Gastroesophageal sphincter (tissue), 4 donors: ENCODE data around the gene PELI2. TPM values are rescaled to one million over a fixed set of nuclear protein-coding genes. Genes with fewer than 3 reads are reported as not detected.
A peak's percentile ranks its signal among the peaks of the same experiment; 100 is the strongest.

Source experiments
- ATAC-seq: fragments of 150-250 bp; one replicate; pipeline ENCODE4 v1.9.1; 2016; ENCODE audit warnings: mild to moderate bottlenecking, moderate library complexity
- H3K27ac ChIP-seq, 4 donors: fragments of 200-600 bp; sonication (generic) in 3 of 4; 1 replicate in 3 of 4; 2 replicates in 1 of 4; pipeline ENCODE4 v1.5.1; 2016 to 2019
- H3K27me3 ChIP-seq: fragments of 200-600 bp; sonication (generic); one replicate; pipeline ENCODE4 v1.5.1; 2019
- H3K36me3 ChIP-seq, 2 donors: fragments of 200-600 bp; sonication (generic); one replicate each; pipeline ENCODE4 v1.5.1; 2019; ENCODE audit warnings: control low read depth in 1 of 2
- H3K4me1 ChIP-seq, 3 donors: fragments of 200-600 bp; sonication (generic); 1 replicate in 2 of 3; 2 replicates in 1 of 3; pipeline ENCODE4 v1.5.1; 2016 to 2019; ENCODE audit warnings: control low read depth in 2 of 3
- H3K4me3 ChIP-seq, 2 donors: fragments of 200-600 bp; sonication (generic); one replicate each; pipeline ENCODE4 v1.5.1; 2019; ENCODE audit warnings: mild to moderate bottlenecking in 1 of 2, moderate library complexity in 1 of 2
- H3K9me3 ChIP-seq, 3 donors: fragments of 200-600 bp; sonication (generic); one replicate each; pipeline ENCODE4 v1.5.1; 2017 to 2019; ENCODE audit warnings: control low read depth in 2 of 3
- EP300 ChIP-seq: sonication (generic); formaldehyde crosslinking; IDR thresholded peaks from one replicate; pipeline ENCODE4 v1.6.1; 2017; ENCODE audit warnings: antibody characterized with exemption, mild to moderate bottlenecking
- POLR2A ChIP-seq, 2 donors: fragments of 450-650 bp; IDR thresholded peaks; one replicate each; pipeline ENCODE4 v1.6.1; 2017; ENCODE audit warnings: antibody characterized with exemption in 2 of 2, mild to moderate bottlenecking in 2 of 2, moderate library complexity in 1 of 2
- POLR2AphosphoS5 ChIP-seq: sonication (generic); formaldehyde crosslinking; IDR thresholded peaks from one replicate; pipeline ENCODE4 v1.6.1; 2017; ENCODE audit warnings: antibody characterized with exemption
- WGBS, 2 donors: methylation state at CpG; one replicate each; pipeline ENCODE4 v1.1.5; 2018; ENCODE audit warnings: low coverage in 1 of 2; 5-methylcytosine and 5-hydroxymethylcytosine counted together
- total RNA-seq, 4 donors: library from RNA; depleted of rRNA; stranded (reverse); fragments of >200 nt; gene quantifications; one replicate each; pipeline ENCODE4 v1.1.0, GENCODE V29; 2016
- TF ChIP-seq, protein P1 (sequence below), 4 experiments: fragments of 200-600 bp in 2 of 4; fragments of 450-650 bp in 2 of 4; sonication (generic) in 1 of 4; IDR thresholded peaks; one replicate each; pipeline ENCODE4 v1.5.1; 2017 to 2019; ENCODE audit warnings: antibody characterized with exemption in 4 of 4, mild to moderate bottlenecking in 2 of 4, moderate library complexity in 2 of 4

PELI2 gene
- total RNA-seq, 4 donors from 2014 or later: 10.5 to 30.0 (median 12.3) TPM

DNA sequence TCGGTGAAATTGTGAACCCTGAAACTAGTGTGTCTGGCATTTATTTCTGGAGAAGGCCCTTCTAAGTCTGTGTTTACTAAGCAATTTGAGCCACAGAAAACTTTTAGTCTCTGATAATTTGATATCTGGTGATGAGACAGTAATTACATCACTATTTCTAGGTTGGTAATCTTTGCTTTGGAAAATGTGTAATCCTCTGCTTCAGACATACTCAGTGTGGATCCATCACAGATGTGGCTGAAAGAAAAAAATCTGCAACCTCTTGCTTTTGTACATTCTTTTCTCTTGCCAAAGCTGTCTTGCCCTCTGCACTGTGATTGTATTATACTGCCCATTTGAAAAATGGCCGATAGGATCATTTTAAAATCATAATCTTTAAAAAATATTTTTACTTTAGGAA lies 78.1 kb downstream of the PELI2 start:
- H3K4me1 ChIP-seq: peaks cover 5 to 39% (median 6%) of the 10 kb centered on the region in 3 donors
- 48 to 69% methylated on average over 2 of the region's 2 CpGs for WGBS, 2 donors
- H3K27me3 ChIP-seq: no peaks in the 10 kb centered on the region
- no peaks in the 10 kb centered on the region for H3K36me3 ChIP-seq
- peak overlapping the region; percentile 5 to 26 (median 10) for H3K27ac ChIP-seq
- H3K9me3 ChIP-seq: no peaks in the 10 kb centered on the region
- no peak overlapping the region for H3K4me3 ChIP-seq
- TF ChIP-seq EP300: no peak
- TF ChIP-seq, protein P1, sequence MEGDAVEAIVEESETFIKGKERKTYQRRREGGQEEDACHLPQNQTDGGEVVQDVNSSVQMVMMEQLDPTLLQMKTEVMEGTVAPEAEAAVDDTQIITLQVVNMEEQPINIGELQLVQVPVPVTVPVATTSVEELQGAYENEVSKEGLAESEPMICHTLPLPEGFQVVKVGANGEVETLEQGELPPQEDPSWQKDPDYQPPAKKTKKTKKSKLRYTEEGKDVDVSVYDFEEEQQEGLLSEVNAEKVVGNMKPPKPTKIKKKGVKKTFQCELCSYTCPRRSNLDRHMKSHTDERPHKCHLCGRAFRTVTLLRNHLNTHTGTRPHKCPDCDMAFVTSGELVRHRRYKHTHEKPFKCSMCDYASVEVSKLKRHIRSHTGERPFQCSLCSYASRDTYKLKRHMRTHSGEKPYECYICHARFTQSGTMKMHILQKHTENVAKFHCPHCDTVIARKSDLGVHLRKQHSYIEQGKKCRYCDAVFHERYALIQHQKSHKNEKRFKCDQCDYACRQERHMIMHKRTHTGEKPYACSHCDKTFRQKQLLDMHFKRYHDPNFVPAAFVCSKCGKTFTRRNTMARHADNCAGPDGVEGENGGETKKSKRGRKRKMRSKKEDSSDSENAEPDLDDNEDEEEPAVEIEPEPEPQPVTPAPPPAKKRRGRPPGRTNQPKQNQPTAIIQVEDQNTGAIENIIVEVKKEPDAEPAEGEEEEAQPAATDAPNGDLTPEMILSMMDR (IDR thresholded peaks at IDR 0.05): no peak
- no peak for TF ChIP-seq POLR2AphosphoS5
- no peak for TF ChIP-seq POLR2A (IDR thresholded peaks at IDR 0.05)
- peak; percentile 44 for ATAC-seq

DNA sequence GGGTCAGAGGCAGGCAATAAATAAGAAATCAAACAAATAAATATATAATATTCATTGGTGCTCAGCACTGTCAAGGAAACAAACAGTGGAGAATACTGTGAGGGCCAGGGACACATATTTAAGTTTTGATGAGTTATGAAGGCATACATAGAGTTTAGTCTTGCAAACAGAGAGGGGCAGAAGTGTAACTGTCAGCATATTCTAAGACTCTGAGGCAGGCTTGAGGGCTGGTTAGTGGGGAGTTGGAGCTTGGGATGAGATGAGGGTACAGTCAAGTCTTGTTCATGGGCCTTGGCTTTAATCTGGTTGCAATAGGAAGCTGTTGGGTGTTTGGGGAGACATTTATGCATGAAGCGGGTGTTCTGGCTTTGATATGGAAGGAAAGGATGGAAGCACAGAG lies 78.9 kb downstream of the PELI2 start:
- 100% methylated on average over 1 of the region's 1 CpG; no CpG with 5 or more reads in 1 of the 2 donors for WGBS, 2 donors
- peaks cover 5 to 39% (median 6%) of the 10 kb centered on the region in 3 donors for H3K4me1 ChIP-seq
- no peak for ATAC-seq
- TF ChIP-seq, protein P1 (IDR thresholded peaks at IDR 0.05): no peak
- TF ChIP-seq POLR2AphosphoS5: no peak
- TF ChIP-seq EP300: no peak
- TF ChIP-seq POLR2A (IDR thresholded peaks at IDR 0.05): no peak
- no peaks in the 10 kb centered on the region for H3K27me3 ChIP-seq
- H3K27ac ChIP-seq: no peak overlapping the region
- no peak overlapping the region for H3K4me3 ChIP-seq
- H3K36me3 ChIP-seq: no peaks in the 10 kb centered on the region
- no peaks in the 10 kb centered on the region for H3K9me3 ChIP-seq

DNA sequence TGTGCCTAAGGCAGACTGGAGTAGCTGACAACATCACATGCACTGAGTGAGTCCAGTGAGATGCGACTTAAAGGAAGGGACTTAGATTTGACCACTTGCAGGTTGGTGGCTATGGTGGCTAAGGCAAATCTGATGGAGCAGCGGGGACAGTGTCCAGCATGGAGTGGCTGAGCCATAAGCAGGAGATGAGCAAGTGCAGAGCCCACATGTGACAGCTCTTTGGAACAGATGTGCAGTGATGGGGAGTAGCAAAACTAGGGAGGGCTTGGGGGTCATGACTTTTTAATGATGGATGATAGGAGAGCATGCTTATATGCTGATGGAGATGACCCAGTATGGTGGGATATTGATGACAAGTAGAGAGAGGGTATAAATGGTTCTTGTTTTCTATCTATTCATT lies 80.2 kb downstream of the PELI2 start:
- no peak for ATAC-seq
- TF ChIP-seq, protein P1 (IDR thresholded peaks at IDR 0.05): no peak
- TF ChIP-seq EP300: no peak
- no peak for TF ChIP-seq POLR2A (IDR thresholded peaks at IDR 0.05)
- no peak for TF ChIP-seq POLR2AphosphoS5
- H3K27me3 ChIP-seq: no peaks in the 10 kb centered on the region
- no peak overlapping the region for H3K4me3 ChIP-seq
- peaks cover 5 to 39% (median 6%) of the 10 kb centered on the region in 3 donors for H3K4me1 ChIP-seq
- 90 to 100% methylated on average over 1 to 2 of the region's 2 CpGs for WGBS, 2 donors
- peak overlapping the region in 1 of 4 donors; percentile 8 for H3K27ac ChIP-seq
- H3K9me3 ChIP-seq: no peaks in the 10 kb centered on the region
- no peaks in the 10 kb centered on the region for H3K36me3 ChIP-seq

DNA sequence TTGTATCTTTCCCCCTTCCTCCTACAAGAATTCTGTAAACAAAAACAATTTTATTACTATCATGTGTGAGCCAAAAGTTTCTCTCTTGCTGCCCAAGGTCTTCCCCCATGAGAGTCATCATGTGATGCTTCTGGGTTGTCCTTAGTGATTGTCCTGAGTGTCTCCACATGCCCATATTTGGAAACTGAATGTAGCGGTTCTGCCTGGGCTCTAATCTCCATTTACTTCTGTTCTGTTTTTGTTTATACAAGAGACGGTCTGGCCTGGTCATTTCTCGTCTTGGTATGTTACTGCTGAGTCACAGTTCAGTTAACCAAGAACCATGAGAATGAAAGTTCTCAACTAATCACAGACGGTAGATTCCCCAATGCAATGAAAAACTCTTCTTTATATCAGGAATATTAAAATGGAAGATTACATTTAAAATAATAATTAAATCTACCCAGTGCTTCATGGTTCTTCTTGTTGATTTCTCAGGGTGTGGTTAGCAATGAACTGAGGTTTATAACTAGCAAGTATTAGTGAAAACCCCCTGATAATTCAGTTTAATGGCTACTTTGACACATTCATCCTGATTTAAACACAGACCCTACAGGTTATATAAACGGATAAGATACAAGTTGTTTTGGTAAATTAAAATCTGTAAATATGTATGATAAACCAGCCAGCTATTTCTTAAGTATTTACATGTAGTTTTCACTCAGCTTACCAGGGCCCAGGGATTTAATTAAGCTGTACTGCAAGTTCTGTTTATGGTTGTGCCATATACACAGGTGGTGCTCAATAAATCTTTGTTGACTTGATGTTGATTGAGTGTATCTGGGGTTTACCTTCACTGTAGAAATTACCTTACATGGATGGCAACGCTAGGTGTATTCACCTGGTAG lies 81.1 kb downstream of the PELI2 start:
- TF ChIP-seq, protein P1 (IDR thresholded peaks at IDR 0.05): no peak
- no peak for TF ChIP-seq EP300
- TF ChIP-seq POLR2A (IDR thresholded peaks at IDR 0.05): no peak
- TF ChIP-seq POLR2AphosphoS5: peak; percentile 60
- WGBS, 2 donors: 36 to 45% methylated on average over 6 of the region's 6 CpGs
- Histone ChIP-seq H3K4me1 (peaks cover 5 to 39% (median 6%) of the 10 kb centered on the region in 3 donors), H3K36me3 (no peaks in the 10 kb centered on the region), H3K27me3 (no peaks in the 10 kb centered on the region), H3K9me3 (no peaks in the 10 kb centered on the region), H3K27ac (peak overlapping the region; percentile 39 to 65 (median 56)), H3K4me3 (no peak overlapping the region)
- ATAC-seq: peak; percentile 82
